ENCODE results near the gene PIP5K1A.
"Not testable (repeated sequence)": the region's sequence is repeated elsewhere in the genome, so short reads cannot be mapped to it uniquely, and the experiment has no call there.

The PIP5K1A gene

DNA sequence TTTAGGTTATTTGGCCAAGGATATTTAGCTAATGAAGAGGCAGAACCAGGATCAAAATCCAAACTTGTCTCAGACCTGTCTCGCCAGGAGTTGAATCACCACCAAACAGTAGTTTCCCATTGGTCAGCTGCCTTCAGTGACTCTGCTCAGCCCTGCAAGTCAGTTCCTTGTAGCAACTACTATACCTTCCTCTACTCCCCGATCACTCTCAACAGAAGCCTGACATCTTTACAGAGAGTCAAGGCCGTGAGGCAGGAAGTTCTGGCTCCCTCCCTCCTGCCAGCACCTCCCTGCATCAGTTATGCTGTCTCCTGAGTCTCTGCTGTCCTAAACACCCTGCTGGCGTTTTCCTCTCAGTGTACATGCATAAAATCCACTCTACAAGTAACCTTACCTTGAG lies 69.4 kb downstream of the PIP5K1A start:
- ATAC-seq, result no peak
- TF ChIP-seq GLIS3 (CRISPR knock-in tag; IDR thresholded peaks at IDR 0.05), result no peak

- ATAC-seq, result peak; percentile 30; the same call in 2 of the 3 replicates
- TF ChIP-seq ZNF8 (CRISPR knock-in tag; IDR thresholded peaks at IDR 0.05) (no peak), TCF4 (CRISPR knock-in tag; IDR thresholded peaks at IDR 0.05; ENCODE audit: borderline replicate concordance) (no peak), ISL1 (CRISPR knock-in tag; IDR thresholded peaks at IDR 0.05) (no peak), OSR1 (CRISPR knock-in tag; IDR thresholded peaks at IDR 0.05) (no peak), ZFP3 (CRISPR knock-in tag; IDR thresholded peaks at IDR 0.05) (no peak), ZC3H10 (CRISPR knock-in tag; IDR thresholded peaks at IDR 0.05) (no peak), BACH2 (CRISPR knock-in tag; IDR thresholded peaks at IDR 0.05; ENCODE audit: borderline replicate concordance) (no peak), PATZ1 (CRISPR knock-in tag; IDR thresholded peaks at IDR 0.05; ENCODE audit: borderline replicate concordance) (no peak)
- TF ChIP-seq, protein P1, sequence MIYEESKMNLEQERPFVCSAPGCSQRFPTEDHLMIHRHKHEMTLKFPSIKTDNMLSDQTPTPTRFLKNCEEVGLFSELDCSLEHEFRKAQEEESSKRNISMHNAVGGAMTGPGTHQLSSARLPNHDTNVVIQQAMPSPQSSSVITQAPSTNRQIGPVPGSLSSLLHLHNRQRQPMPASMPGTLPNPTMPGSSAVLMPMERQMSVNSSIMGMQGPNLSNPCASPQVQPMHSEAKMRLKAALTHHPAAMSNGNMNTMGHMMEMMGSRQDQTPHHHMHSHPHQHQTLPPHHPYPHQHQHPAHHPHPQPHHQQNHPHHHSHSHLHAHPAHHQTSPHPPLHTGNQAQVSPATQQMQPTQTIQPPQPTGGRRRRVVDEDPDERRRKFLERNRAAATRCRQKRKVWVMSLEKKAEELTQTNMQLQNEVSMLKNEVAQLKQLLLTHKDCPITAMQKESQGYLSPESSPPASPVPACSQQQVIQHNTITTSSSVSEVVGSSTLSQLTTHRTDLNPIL (CRISPR knock-in tag; IDR thresholded peaks at IDR 0.05; ENCODE audit: low read depth), result no peak
- TF ChIP-seq, protein P2, sequence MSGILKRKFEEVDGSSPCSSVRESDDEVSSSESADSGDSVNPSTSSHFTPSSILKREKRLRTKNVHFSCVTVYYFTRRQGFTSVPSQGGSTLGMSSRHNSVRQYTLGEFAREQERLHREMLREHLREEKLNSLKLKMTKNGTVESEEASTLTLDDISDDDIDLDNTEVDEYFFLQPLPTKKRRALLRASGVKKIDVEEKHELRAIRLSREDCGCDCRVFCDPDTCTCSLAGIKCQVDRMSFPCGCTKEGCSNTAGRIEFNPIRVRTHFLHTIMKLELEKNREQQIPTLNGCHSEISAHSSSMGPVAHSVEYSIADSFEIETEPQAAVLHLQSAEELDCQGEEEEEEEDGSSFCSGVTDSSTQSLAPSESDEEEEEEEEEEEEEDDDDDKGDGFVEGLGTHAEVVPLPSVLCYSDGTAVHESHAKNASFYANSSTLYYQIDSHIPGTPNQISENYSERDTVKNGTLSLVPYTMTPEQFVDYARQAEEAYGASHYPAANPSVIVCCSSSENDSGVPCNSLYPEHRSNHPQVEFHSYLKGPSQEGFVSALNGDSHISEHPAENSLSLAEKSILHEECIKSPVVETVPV (CRISPR knock-in tag; IDR thresholded peaks at IDR 0.05), result no peak
Observed at GRCh38 chr1:151273924-151274466, 75.6 kb downstream of the PIP5K1A start.

GRCh38 chr1:151275341-151275740 lies 77.0 kb downstream of the PIP5K1A start:
- not testable (repeated sequence) for ATAC-seq

DNA sequence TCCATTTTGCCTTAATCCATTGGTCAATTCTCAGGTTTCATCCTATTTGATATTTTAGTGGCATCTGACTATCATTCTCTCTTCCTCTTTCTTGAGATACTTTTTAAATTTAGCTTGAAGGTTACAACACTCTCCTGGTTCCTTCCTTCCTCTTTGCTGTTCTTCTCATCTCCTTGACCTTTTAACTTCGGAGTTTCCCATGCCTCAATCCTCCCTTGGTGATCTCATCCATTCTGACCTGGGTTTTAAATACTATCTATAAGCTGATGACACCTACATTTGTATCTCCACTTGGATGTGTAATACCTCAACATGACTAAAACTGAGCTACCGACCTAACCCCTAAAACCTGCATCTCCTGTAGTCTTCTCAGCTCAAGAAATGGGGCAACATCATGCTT lies 78.9 kb downstream of the PIP5K1A start:
- no peak for ATAC-seq
- TF ChIP-seq TOX (CRISPR knock-in tag; IDR thresholded peaks at IDR 0.05; ENCODE audit: borderline replicate concordance) (no peak), ESRRG (CRISPR knock-in tag; IDR thresholded peaks at IDR 0.05) (no peak), PATZ1 (CRISPR knock-in tag; IDR thresholded peaks at IDR 0.05; ENCODE audit: borderline replicate concordance) (no peak), CSDC2 (CRISPR knock-in tag; IDR thresholded peaks at IDR 0.05) (no peak), SNAI2 (CRISPR knock-in tag; IDR thresholded peaks at IDR 0.05) (no peak), TCF4 (CRISPR knock-in tag; IDR thresholded peaks at IDR 0.05; ENCODE audit: borderline replicate concordance) (no peak), ZC3H10 (CRISPR knock-in tag; IDR thresholded peaks at IDR 0.05) (no peak), ZFP3 (CRISPR knock-in tag; IDR thresholded peaks at IDR 0.05) (no peak), ZNF8 (CRISPR knock-in tag; IDR thresholded peaks at IDR 0.05) (no peak), PPARA (CRISPR knock-in tag; IDR thresholded peaks at IDR 0.05; ENCODE audit: borderline replicate concordance) (no peak), ISL1 (CRISPR knock-in tag; IDR thresholded peaks at IDR 0.05) (no peak), TSHZ2 (CRISPR knock-in tag; IDR thresholded peaks at IDR 0.05) (no peak), ZNF70 (CRISPR knock-in tag; IDR thresholded peaks at IDR 0.05) (no peak), OSR1 (CRISPR knock-in tag; IDR thresholded peaks at IDR 0.05) (no peak), ZNF565 (CRISPR knock-in tag; conservative IDR thresholded peaks at IDR 0.05; ENCODE audit: low read depth) (no peak)
- TF ChIP-seq, protein P3, sequence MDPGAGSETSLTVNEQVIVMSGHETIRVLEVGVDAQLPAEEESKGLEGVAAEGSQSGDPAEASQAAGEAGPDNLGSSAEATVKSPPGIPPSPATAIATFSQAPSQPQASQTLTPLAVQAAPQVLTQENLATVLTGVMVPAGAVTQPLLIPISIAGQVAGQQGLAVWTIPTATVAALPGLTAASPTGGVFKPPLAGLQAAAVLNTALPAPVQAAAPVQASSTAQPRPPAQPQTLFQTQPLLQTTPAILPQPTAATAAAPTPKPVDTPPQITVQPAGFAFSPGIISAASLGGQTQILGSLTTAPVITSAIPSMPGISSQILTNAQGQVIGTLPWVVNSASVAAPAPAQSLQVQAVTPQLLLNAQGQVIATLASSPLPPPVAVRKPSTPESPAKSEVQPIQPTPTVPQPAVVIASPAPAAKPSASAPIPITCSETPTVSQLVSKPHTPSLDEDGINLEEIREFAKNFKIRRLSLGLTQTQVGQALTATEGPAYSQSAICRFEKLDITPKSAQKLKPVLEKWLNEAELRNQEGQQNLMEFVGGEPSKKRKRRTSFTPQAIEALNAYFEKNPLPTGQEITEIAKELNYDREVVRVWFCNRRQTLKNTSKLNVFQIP (CRISPR knock-in tag; IDR thresholded peaks at IDR 0.05; ENCODE audit: borderline replicate concordance, low read depth), result no peak
- TF ChIP-seq, protein P1 (CRISPR knock-in tag; IDR thresholded peaks at IDR 0.05; ENCODE audit: low read depth), result no peak
- TF ChIP-seq, protein P2 (CRISPR knock-in tag; IDR thresholded peaks at IDR 0.05), result no peak
